ENCODE data around the gene NHS. TPM values are rescaled to one million over a fixed set of nuclear protein-coding genes. Genes with fewer than 3 reads are reported as not detected.

NHS gene
- total RNA-seq, 4 donors from 2014 or later = 0.20 to 0.39 (median 0.30) TPM

DNA sequence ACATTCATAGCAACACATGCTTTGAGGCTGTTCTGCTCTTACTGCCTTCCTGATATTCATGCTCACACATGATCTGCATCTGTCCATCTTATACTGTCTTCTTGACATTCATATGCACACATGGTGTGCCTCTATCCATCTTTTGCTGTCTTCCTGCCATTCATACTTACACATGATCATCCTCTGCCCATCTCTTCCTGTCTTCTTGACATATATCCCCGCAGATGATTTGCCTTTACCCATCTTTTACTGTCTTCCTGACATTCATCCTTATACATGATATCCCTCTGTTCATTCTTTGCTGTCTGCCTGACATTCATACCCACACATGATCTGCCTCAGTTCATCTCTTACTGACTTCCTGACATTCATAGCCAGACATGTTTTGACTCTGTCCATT lies 399.1 kb downstream of the NHS start:
- Histone ChIP-seq H3K4me3 (no peak overlapping the region), H3K27me3 (peaks cover 0 to 3% (median 0%) of the 10 kb centered on the region in 3 donors), H3K9me3 (no peaks in the 10 kb centered on the region), H3K27ac (no peak overlapping the region), H3K4me1 (no peaks in the 10 kb centered on the region), H3K36me3 (no peaks in the 10 kb centered on the region)
- ATAC-seq = no peak
- in situ Hi-C loops (cut with MboI; ENCODE audit: low sequenced_read_pairs in 4 of 4) = no loop called here
- intact Hi-C loops (cut with DNase I; ENCODE audit: low total_unique reads) = no loop called here
- TF ChIP-seq POLR2A (IDR thresholded peaks at IDR 0.05) = no peak
- TF ChIP-seq, protein P1, sequence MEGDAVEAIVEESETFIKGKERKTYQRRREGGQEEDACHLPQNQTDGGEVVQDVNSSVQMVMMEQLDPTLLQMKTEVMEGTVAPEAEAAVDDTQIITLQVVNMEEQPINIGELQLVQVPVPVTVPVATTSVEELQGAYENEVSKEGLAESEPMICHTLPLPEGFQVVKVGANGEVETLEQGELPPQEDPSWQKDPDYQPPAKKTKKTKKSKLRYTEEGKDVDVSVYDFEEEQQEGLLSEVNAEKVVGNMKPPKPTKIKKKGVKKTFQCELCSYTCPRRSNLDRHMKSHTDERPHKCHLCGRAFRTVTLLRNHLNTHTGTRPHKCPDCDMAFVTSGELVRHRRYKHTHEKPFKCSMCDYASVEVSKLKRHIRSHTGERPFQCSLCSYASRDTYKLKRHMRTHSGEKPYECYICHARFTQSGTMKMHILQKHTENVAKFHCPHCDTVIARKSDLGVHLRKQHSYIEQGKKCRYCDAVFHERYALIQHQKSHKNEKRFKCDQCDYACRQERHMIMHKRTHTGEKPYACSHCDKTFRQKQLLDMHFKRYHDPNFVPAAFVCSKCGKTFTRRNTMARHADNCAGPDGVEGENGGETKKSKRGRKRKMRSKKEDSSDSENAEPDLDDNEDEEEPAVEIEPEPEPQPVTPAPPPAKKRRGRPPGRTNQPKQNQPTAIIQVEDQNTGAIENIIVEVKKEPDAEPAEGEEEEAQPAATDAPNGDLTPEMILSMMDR (IDR thresholded peaks at IDR 0.05 in 4 of 5, conservative IDR thresholded peaks at IDR 0.05 in 1 of 5) = no peak
- no peak for DNase-seq

DNA sequence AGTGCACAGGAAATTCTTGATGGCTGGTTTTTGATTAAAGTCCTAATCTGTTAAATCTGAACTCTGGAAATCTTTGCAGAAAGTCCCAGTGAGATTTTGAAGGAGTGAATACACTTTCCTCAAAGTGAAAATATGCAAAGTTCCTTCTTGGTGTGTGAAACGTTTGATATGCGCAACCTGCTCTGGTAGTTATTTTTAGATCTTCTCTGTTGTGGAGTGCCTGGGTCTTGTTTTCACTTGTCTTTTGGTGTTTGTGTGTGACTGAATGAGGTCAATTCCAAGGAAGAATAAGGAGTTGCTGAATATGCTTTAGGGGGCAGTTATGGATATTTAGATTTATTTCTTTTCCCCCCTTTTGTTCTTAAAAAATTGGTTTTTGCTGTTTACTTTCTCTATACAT lies 404.0 kb downstream of the NHS start:
- TF ChIP-seq, protein P1 (IDR thresholded peaks at IDR 0.05 in 4 of 5, conservative IDR thresholded peaks at IDR 0.05 in 1 of 5) = no peak
- no peak for TF ChIP-seq POLR2A (IDR thresholded peaks at IDR 0.05)
- Histone ChIP-seq H3K27ac (no peak overlapping the region), H3K36me3 (no peaks in the 10 kb centered on the region), H3K27me3 (peaks cover 0 to under 1% (median 0%) of the 10 kb centered on the region in 3 donors), H3K9me3 (no peaks in the 10 kb centered on the region), H3K4me3 (no peak overlapping the region), H3K4me1 (no peaks in the 10 kb centered on the region)
- DNase-seq (no peak), ATAC-seq (no peak)
- in situ Hi-C loops (cut with MboI; ENCODE audit: low sequenced_read_pairs in 4 of 4) = loop anchor here in 2 of 4 donors (25.0 kb wide), 1 partner anchor 433 kb away; the partner anchor contains the start of gene BEND2 (in 2 of the 2)
- intact Hi-C loops (cut with DNase I; ENCODE audit: low total_unique reads) = no loop called here

DNA sequence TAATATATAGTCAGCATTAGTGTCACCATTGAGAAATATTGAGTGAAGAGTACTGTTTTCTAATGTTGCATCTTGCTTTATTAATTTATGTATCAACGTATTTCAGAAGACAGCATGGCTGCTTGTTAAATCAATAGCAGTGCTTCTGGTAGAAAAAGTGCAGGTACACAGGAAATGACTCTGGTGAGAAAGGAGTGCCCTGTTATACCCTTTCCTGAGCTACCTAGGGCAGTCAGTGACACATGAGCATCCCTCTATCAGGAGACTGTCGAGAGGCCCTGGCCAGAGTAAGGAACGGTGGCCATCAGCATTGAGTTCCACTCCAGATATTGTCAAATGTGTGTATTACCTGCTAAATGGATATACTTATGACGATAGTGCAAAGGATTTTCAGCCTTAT lies 404.4 kb downstream of the NHS start:
- Histone ChIP-seq H3K9me3 (no peaks in the 10 kb centered on the region), H3K4me1 (no peaks in the 10 kb centered on the region), H3K36me3 (no peaks in the 10 kb centered on the region), H3K27me3 (no peaks in the 10 kb centered on the region), H3K27ac (no peak overlapping the region), H3K4me3 (no peak overlapping the region)
- no peak for DNase-seq
- no peak for ATAC-seq
- intact Hi-C loops (cut with DNase I; ENCODE audit: low total_unique reads) = no loop called here
- TF ChIP-seq, protein P1 (IDR thresholded peaks at IDR 0.05 in 4 of 5, conservative IDR thresholded peaks at IDR 0.05 in 1 of 5) = no peak
- no peak for TF ChIP-seq POLR2A (IDR thresholded peaks at IDR 0.05)
- in situ Hi-C loops (cut with MboI; ENCODE audit: low sequenced_read_pairs in 4 of 4) = loop anchor here in 2 of 4 donors (25.0 kb wide), 1 partner anchor 433 kb away; the partner anchor contains the start of gene BEND2 (in 2 of the 2)

Small RNA genes within 50 kb of the gene (microRNA-seq; reads per million reads assigned to microRNA genes)
- gene MIR4768 (ENCODE audit: borderline replicate concordance in 2 of 2) = 0 reads per million in 2 donors
